Lower lobe of right lung (tissue), 2 donors: Measurements from ENCODE around the gene FAM184B. TPM values are rescaled to one million over a fixed set of nuclear protein-coding genes. Genes with fewer than 3 reads are reported as not detected.

Experiments
- ATAC-seq, 2 donors: fragments of 200-7000 bp; cut with Tn5 transposase; one replicate each; pipeline ENCODE4 v1.9.1; 2020 to 2022; ENCODE audit warnings: mild to moderate bottlenecking in 2 of 2, moderate library complexity in 2 of 2
- DNase-seq: peaks from one replicate; pipeline ENCODE4 v3.0.0-alpha.2; 2020
- H3K27ac ChIP-seq: fragments of 200-600 bp; one replicate; pipeline ENCODE4 v1.8.0; 2022
- H3K27me3 ChIP-seq: fragments of 200-600 bp; one replicate; pipeline ENCODE4 v1.8.0; 2022; ENCODE audit warnings: low read depth
- H3K36me3 ChIP-seq: fragments of 200-600 bp; one replicate; pipeline ENCODE4 v1.8.0; 2022; ENCODE audit warnings: mild to moderate bottlenecking
- H3K4me1 ChIP-seq: fragments of 200-600 bp; one replicate; pipeline ENCODE4 v1.8.0; 2022
- H3K4me3 ChIP-seq: fragments of 200-600 bp; one replicate; pipeline ENCODE4 v1.8.0; 2022; ENCODE audit warnings: mild to moderate bottlenecking
- H3K9me3 ChIP-seq: fragments of 200-600 bp; one replicate; pipeline ENCODE4 v1.8.0; 2022
- CTCF ChIP-seq: fragments of 200-600 bp; IDR thresholded peaks from one replicate; pipeline ENCODE4 v1.8.0; 2022; ENCODE audit warnings: antibody characterized with exemption, mild to moderate bottlenecking
- intact Hi-C: fragments of 100-400 bp; cut with DNase I; formaldehyde crosslinking; loops from one replicate; pipeline ENCODE4 v1.11.0; 2022
- total RNA-seq: library from RNA; stranded (reverse); fragmentation: NEBNext Ultra II Directional; extraction: Animal tissue kit (Norgen Biotek cat#: 25700); gene quantifications from one replicate; pipeline ENCODE4 v1.2.1, GENCODE V29; 2021
- donor health status: DM: no; HTN: yes; CAD: no; lungs with severe emphysema.

Gene FAM184B
- total RNA-seq, 1 donor from 2014 or later = 0.24 TPM

DNA sequence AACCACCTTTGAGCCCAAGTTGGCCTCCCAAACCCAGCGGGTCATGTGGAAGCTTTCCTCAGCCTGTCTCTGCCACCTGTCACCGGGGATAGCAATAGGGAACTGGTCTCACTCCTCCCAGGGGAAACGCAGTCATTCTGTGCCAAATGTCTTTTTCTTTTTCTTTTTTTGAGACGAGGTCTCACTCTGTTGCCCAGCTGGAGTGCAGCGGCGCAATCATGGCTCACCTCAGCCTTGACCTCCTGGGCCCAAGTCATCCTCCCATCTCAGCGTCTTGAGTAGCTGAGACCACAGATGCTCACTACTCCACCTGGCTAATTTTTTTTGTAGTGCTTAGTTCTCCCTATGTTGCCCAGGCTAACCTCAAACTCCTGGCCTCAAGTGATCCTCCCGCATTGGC lies 126.7 kb downstream of the FAM184B start:
- intact Hi-C loops = no loop called here
- Histone ChIP-seq H3K27ac (no peak overlapping the region), H3K4me3 (no peak overlapping the region), H3K9me3 (no peaks in the 10 kb centered on the region), H3K4me1 (no peaks in the 10 kb centered on the region), H3K27me3 (no peaks in the 10 kb centered on the region), H3K36me3 (no peaks in the 10 kb centered on the region)
- no peak for TF ChIP-seq CTCF
- no peak for DNase-seq
- no peak for ATAC-seq

GRCh38 chr4:17650406-17650805 lies 131.0 kb downstream of the FAM184B start:
- no peak for ATAC-seq
- no peaks in the 10 kb centered on the region for H3K27me3 ChIP-seq
- TF ChIP-seq CTCF = no peak
- no peaks in the 10 kb centered on the region for H3K9me3 ChIP-seq
- intact Hi-C loops = no loop called here
- no peak for DNase-seq
- no peaks in the 10 kb centered on the region for H3K36me3 ChIP-seq
- H3K4me3 ChIP-seq = no peak overlapping the region
- no peak overlapping the region for H3K27ac ChIP-seq
- no peaks in the 10 kb centered on the region for H3K4me1 ChIP-seq

DNA sequence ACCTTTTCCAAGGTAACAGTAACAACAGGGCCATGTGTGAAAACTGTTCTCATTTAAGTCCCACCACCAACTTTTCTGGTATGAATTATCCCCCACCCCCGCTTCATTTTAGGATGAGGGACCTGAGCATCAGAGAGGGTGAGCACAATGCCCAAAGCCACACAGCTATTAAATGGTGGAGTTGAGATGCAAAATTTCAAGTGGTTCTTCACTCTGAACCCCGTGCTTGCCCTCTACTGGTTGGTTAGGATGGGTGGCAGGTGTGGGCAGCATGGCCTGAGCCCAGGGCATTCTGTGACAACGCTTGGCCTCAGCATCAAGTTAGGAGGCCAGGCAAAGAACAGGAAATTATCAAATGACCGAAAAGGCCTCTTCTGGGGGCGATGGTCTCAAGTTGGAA lies 133.5 kb downstream of the FAM184B start:
- DNase-seq (no peak), ATAC-seq (no peak)
- H3K27ac ChIP-seq = no peak overlapping the region
- no peaks in the 10 kb centered on the region for H3K27me3 ChIP-seq
- TF ChIP-seq CTCF = no peak
- no peaks in the 10 kb centered on the region for H3K36me3 ChIP-seq
- intact Hi-C loops = no loop called here
- no peak overlapping the region for H3K4me3 ChIP-seq
- no peaks in the 10 kb centered on the region for H3K9me3 ChIP-seq
- H3K4me1 ChIP-seq = no peaks in the 10 kb centered on the region

DNA sequence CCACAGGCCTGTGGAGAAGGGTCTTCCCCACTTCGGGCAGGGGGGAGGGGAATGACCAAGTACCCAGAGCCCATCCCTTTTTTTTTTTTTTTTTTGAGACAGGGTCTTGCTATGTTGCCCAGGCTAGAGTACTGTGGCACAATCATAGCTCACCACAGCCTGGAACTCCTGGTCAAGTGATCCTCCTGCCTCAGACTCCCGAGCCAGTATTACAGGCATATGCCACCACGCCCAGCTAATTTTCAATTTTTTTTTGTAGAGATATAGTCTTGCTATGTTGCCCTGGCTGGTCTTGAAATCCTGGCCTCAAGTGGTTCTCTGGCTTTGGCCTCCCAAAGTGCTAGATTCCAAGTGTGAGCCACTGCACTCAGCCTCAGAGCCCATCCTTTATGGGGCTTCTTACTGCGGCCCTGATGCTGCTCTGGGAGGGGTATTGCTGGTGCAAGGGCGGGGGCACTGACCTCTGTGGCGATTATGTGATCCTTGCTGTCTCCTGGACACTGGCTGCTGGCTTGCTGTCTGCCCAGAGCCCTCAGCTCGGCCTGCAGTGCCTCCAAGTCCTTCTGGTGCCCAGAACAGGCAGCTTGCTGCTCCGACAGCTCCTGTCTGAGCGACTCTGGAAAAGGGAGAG lies 134.1 kb downstream of the FAM184B start:
- Histone ChIP-seq H3K27me3 (no peaks in the 10 kb centered on the region), H3K4me3 (no peak overlapping the region), H3K36me3 (no peaks in the 10 kb centered on the region), H3K27ac (no peak overlapping the region), H3K4me1 (no peaks in the 10 kb centered on the region), H3K9me3 (no peaks in the 10 kb centered on the region)
- ATAC-seq (no peak), DNase-seq (no peak)
- TF ChIP-seq CTCF = no peak
- intact Hi-C loops = no loop called here

GRCh38 chr4:17646693-17647092 lies 134.7 kb downstream of the FAM184B start:
- intact Hi-C loops = no loop called here
- Histone ChIP-seq H3K27me3 (no peaks in the 10 kb centered on the region), H3K36me3 (no peaks in the 10 kb centered on the region), H3K4me3 (no peak overlapping the region), H3K27ac (no peak overlapping the region), H3K9me3 (no peaks in the 10 kb centered on the region), H3K4me1 (no peaks in the 10 kb centered on the region)
- ATAC-seq = no peak
- TF ChIP-seq CTCF = no peak
- DNase-seq = no peak
